ENCODE measurements around the gene SMIM28.

SMIM28 gene

DNA sequence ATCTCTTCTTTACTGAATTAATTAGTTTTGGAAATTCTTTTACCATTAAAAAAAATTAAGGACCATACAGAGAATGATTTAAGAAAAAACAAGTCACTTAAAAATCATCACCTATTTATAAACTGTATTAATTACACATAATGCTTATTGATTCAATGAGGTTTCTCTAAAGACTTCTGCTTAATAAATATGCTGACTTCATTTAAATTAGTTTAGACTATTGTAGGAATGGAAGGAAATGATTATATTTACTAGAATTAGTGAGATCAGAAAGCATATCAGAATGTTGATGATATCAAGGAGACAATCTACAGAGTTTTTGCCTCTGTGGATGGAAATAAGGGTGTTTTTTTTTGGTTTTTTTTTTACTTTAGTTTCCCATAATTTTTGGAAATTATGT lies 34.6 kb upstream of the SMIM28 start:
- Histone ChIP-seq H4K20me1 (ENCODE audit: control insufficient read depth, insufficient read depth, low read depth, low read length) (no peaks in the 10 kb centered on the region), H3K4me3 (ENCODE audit: low read length) (no peak overlapping the region), H3K9me3 (ENCODE audit: control insufficient read depth, insufficient read depth, low read length) (no peaks in the 10 kb centered on the region), H3K27ac (ENCODE audit: low read depth, low read length) (no peak overlapping the region), H3K4me1 (ENCODE audit: control insufficient read depth, low read length) (no peaks in the 10 kb centered on the region), H3F3A (ENCODE audit: control insufficient read depth, insufficient read depth) (no peaks in the 10 kb centered on the region), H3K4me2 (ENCODE audit: low read length) (no peak overlapping the region), H3K36me3 (ENCODE audit: control insufficient read depth, low read length) (no peaks in the 10 kb centered on the region), H3K79me2 (ENCODE audit: control insufficient read depth, low read length) (no peaks in the 10 kb centered on the region), H3K9me2 (replicated peaks; ENCODE audit: control insufficient read depth, low read length) (no peaks in the 10 kb centered on the region), H3K27me3 (ENCODE audit: control insufficient read depth, low read length) (peaks cover 10% of the 10 kb centered on the region)
- TF ChIP-seq EZH2phosphoT487 (IDR thresholded peaks at IDR 0.05; ENCODE audit: borderline replicate concordance, low read length) (no peak), CTCF (IDR thresholded peaks at IDR 0.05; ENCODE audit: low read depth, low read length, poor library complexity, severe bottlenecking) (no peak)

- no peaks in the 10 kb centered on the region for H3K36me3 ChIP-seq (ENCODE audit: control insufficient read depth, low read length)
- no peaks in the 10 kb centered on the region for H4K20me1 ChIP-seq (ENCODE audit: control insufficient read depth, insufficient read depth, low read depth, low read length)
- peaks cover 10% of the 10 kb centered on the region for H3K27me3 ChIP-seq (ENCODE audit: control insufficient read depth, low read length)
- no peaks in the 10 kb centered on the region for H3F3A ChIP-seq (ENCODE audit: control insufficient read depth, insufficient read depth)
- no peaks in the 10 kb centered on the region for H3K9me3 ChIP-seq (ENCODE audit: control insufficient read depth, insufficient read depth, low read length)
- H3K9me2 ChIP-seq (replicated peaks; ENCODE audit: control insufficient read depth, low read length), result no peaks in the 10 kb centered on the region
- H3K4me3 ChIP-seq (ENCODE audit: low read length), result no peak overlapping the region
- TF ChIP-seq EZH2phosphoT487 (IDR thresholded peaks at IDR 0.05; ENCODE audit: borderline replicate concordance, low read length), result no peak
- TF ChIP-seq CTCF (IDR thresholded peaks at IDR 0.05; ENCODE audit: low read depth, low read length, poor library complexity, severe bottlenecking), result no peak
- no peaks in the 10 kb centered on the region for H3K4me1 ChIP-seq (ENCODE audit: control insufficient read depth, low read length)
- no peak overlapping the region for H3K27ac ChIP-seq (ENCODE audit: low read depth, low read length)
- no peaks in the 10 kb centered on the region for H3K79me2 ChIP-seq (ENCODE audit: control insufficient read depth, low read length)
- H3K4me2 ChIP-seq (ENCODE audit: low read length), result no peak overlapping the region
These were observed 32.0 kb upstream of the SMIM28 start for GRCh38 chr6:138345565-138346285.

DNA sequence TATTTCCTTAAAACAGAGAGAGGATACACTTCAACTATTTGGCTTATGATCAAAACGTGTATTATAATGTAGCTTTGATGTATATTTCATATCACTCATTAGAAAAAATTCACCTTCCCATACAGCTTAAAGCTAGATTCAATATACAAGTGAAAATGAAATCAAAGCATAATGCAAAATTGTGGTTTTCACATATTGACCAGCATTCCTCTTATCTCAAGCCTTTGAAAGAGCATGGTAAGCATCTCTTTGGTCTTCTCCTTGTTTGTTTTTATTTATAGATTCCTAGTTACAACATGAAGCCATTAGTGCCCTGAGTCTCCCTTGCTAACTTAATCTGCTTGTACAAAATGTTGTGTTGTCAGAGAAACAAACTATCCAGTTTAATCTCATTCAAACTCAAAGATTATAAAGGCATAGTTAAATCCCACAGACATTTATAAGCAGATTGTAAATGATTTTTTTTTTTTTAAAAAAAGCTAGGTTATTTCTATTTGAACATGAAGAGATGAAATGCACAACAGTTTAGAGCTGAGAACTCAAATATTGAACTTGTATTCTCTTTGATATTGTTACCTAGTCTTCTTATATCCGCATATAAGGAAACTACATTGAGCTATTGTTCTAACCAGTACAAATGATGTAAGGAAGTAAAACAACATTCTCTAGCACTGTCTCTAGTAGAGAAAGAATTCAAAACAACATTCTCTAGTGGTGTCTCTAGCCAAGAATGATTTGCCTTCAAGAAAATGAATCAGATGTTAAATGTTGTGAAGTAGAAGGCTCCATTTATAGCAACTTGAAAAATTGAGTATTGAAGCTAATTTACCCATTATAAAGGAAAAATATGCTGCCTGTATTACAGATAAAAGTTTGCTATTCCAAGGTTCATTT lies 31.2 kb upstream of the SMIM28 start:
- TF ChIP-seq CTCF (IDR thresholded peaks at IDR 0.05; ENCODE audit: low read depth, low read length, poor library complexity, severe bottlenecking), result no peak
- TF ChIP-seq EZH2phosphoT487 (IDR thresholded peaks at IDR 0.05; ENCODE audit: borderline replicate concordance, low read length), result no peak
- Histone ChIP-seq H3K4me3 (ENCODE audit: low read length) (no peak overlapping the region), H3K36me3 (ENCODE audit: control insufficient read depth, low read length) (no peaks in the 10 kb centered on the region), H4K20me1 (ENCODE audit: control insufficient read depth, insufficient read depth, low read depth, low read length) (no peaks in the 10 kb centered on the region), H3K27ac (ENCODE audit: low read depth, low read length) (no peak overlapping the region), H3F3A (ENCODE audit: control insufficient read depth, insufficient read depth) (no peaks in the 10 kb centered on the region), H3K9me2 (replicated peaks; ENCODE audit: control insufficient read depth, low read length) (no peaks in the 10 kb centered on the region), H3K79me2 (ENCODE audit: control insufficient read depth, low read length) (no peaks in the 10 kb centered on the region), H3K9me3 (ENCODE audit: control insufficient read depth, insufficient read depth, low read length) (no peaks in the 10 kb centered on the region), H3K4me2 (ENCODE audit: low read length) (no peak overlapping the region), H3K4me1 (ENCODE audit: control insufficient read depth, low read length) (no peaks in the 10 kb centered on the region), H3K27me3 (ENCODE audit: control insufficient read depth, low read length) (peaks cover 10% of the 10 kb centered on the region)
